Activated T-helper 17 cell treated with anti-CD3 and anti-CD28 coated beads, Interleukin-2, amount 50 U/mL, for 72 hours (primary cell): ENCODE data around the gene ITPRIP. TPM values are rescaled to one million over a fixed set of nuclear protein-coding genes. Genes with fewer than 3 reads are reported as not detected.

Experiments used
- ATAC-seq: fragments of 150-1000 bp; cut with Tn5 transposase; replicated peaks from 2 replicates; pipeline ENCODE4 v1.10.0; 2021; ENCODE audit warnings: mild to moderate bottlenecking, moderate library complexity
- H3K27ac Mint-ChIP-seq: one replicate; pipeline ENCODE4 v1.8.0; 2022; ENCODE audit warnings: mixed read lengths
- H3K27me3 Mint-ChIP-seq: one replicate; pipeline ENCODE4 v1.8.0; 2022; ENCODE audit warnings: mixed read lengths
- H3K36me3 Mint-ChIP-seq: one replicate; pipeline ENCODE4 v1.8.0; 2022; ENCODE audit warnings: low read depth, mild to moderate bottlenecking, mixed read lengths
- H3K4me1 Mint-ChIP-seq: one replicate; pipeline ENCODE4 v1.8.0; 2022; ENCODE audit warnings: mixed read lengths
- H3K4me3 Mint-ChIP-seq: one replicate; pipeline ENCODE4 v1.8.0; 2022; ENCODE audit warnings: mild to moderate bottlenecking, mixed read lengths
- H3K9me3 Mint-ChIP-seq: one replicate; pipeline ENCODE4 v1.8.0; 2022; ENCODE audit warnings: mixed read lengths
- total RNA-seq, 2 donors: library from RNA; stranded (reverse); gene quantifications; one replicate each; pipeline ENCODE4 v1.2.3, GENCODE V29; 2022

Gene ITPRIP
- total RNA-seq, 2 donors from 2014 or later = 10.1 to 19.1 TPM

DNA sequence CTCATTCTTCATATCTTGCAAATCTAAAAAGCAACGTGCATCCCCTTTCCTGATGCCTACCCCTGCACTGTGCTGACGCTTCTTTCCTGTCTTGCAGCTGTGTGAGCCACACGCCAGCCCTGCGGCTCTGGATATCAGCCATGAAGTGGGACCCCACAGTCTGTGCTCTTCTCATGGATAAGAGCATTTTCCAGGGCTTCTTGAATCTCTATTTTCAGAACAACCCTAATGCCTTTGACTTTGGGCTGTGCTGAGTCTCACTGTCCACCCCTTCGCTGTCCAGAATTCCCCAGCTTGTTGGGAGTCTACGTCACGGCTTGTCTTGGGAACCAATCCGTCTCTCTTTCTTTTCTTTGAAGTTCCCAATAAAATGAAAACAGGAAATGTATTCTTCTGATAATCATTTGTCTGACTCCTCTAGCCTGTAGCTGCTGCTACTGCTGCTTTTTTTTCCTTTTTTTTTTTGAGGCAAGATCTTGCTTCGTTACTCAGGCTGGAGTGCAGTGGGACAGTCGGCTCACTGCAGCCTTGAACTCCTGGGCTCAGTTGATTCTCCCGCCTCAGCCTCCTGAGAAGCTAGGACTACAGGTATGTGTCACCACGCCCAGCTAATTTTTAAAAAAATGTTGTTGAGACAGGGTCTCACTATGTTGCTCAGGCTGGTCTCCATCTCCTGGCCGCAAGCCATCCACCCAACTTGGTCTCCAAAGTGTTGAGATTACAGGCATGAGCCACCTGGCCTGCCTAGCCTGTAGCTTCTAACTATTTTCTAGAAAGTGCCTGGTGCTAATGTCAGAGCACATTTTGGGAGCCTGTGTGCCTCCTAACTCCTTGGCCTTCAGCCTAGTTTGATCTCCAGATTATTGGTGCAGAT is 39.0 kb downstream of the ITPRIP start:
- no peak overlapping the region for H3K4me3 Mint-ChIP-seq
- H3K4me1 Mint-ChIP-seq = peaks cover 5% of the 10 kb centered on the region
- no peak for ATAC-seq
- H3K27me3 Mint-ChIP-seq = no peaks in the 10 kb centered on the region
- no peaks in the 10 kb centered on the region for H3K9me3 Mint-ChIP-seq
- no peak overlapping the region for H3K27ac Mint-ChIP-seq
- no peaks in the 10 kb centered on the region for H3K36me3 Mint-ChIP-seq

DNA sequence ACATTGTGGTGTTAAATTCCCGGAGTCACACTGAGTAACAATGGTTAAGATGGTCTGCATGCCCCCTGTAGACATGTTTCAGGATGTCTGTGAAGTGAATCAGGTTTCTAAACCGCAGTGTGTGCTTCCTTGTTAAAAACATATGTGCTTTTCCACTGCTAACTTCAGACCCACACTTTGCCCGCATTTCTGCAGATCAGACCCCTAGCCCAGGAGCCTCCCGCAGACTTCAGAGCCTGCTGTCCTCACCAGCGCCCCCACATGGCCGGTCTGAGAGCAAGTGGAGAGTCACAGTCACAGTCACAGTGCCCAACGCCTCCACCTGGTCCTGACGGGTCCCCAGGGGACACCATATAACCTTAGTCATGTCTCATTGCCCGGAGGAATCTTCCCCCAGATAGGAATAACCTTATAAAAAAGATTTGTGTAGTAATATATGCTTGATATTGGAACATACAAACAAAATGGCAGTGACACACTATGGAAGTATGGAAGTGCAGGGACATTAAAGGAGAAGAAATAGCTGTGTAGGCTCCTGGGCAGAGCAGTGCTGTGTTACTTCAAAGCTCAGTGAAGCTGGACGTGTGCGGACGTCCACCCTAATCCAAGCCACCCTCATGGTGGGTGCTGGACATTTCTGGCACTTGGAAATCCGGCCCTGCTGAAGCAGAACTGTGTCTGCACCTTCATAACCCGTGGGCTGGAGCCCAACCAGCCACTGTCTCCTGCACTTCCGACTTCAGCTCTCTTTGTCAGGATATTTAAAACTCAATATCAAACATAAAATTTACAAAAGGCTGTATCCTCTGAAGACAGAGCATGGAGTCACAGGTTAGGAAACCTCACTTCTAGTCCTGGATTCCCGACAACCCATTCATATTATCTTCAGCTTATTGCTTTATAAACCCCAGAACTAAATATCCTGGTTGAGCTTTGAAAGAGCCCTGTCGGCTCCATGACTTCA is 40.3 kb downstream of the ITPRIP start:
- H3K27ac Mint-ChIP-seq = no peak overlapping the region
- H3K4me3 Mint-ChIP-seq = no peak overlapping the region
- peak; percentile 31 for ATAC-seq
- H3K36me3 Mint-ChIP-seq = no peaks in the 10 kb centered on the region
- H3K9me3 Mint-ChIP-seq = no peaks in the 10 kb centered on the region
- peaks cover 8% of the 10 kb centered on the region for H3K4me1 Mint-ChIP-seq
- no peaks in the 10 kb centered on the region for H3K27me3 Mint-ChIP-seq

- H3K36me3 Mint-ChIP-seq = no peaks in the 10 kb centered on the region
- H3K4me1 Mint-ChIP-seq = peaks cover 12% of the 10 kb centered on the region
- H3K9me3 Mint-ChIP-seq = no peaks in the 10 kb centered on the region
- no peak for ATAC-seq
- no peaks in the 10 kb centered on the region for H3K27me3 Mint-ChIP-seq
- H3K4me3 Mint-ChIP-seq = no peak overlapping the region
- H3K27ac Mint-ChIP-seq = peak overlapping the region; percentile 42
Measured at GRCh38 chr10:104296687-104297436, 41.4 kb downstream of the ITPRIP start.

DNA sequence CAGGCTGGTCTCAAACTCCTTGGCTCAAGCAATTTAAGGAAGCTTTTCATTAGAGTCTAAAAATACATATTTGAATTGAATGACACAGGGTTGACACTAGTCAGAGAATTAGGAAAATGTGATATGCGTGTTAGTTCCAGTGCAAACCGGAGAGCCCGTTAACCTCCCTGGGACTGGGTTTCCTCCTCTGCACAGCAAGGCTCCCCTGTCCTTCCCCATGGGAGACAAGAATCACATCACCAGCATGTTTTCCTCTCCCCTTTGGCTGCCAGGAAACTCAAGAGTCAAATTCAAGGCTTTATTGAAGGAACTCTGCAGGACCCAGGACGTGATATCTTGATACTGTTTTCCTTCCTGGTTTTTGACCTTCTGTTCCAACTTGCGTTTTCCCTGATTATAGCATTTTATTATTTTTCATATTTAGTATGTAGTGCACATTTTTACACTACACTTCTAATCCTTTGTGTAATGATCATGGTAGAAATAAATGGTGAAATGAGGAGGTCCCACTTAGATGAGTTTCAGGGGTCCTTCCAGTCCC is 44.4 kb downstream of the ITPRIP start:
- Mint-ChIP-seq H3K27ac (no peak overlapping the region), H3K4me3 (no peak overlapping the region), H3K4me1 (peaks cover 14% of the 10 kb centered on the region), H3K9me3 (no peaks in the 10 kb centered on the region), H3K27me3 (peaks cover 13% of the 10 kb centered on the region), H3K36me3 (no peaks in the 10 kb centered on the region)
- no peak for ATAC-seq

DNA sequence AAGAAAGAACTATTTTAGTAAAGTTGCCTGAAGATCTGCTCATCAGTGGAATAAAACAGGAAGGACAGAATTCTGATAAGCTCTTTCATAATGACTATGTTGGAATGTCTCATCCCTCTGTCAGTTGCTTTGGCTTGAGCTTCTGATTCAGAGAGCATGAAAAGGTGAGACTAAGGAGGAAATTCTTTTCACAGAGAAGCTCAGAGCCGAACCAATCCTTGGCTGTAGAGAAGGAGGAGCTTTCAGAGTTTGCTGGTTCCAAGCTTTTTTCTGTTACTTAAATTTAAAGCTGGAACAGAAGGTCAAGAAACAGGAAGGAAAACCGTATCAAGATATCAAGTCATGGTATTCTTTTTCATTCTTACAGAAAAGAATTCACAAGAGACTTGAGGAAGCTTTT is 45.3 kb downstream of the ITPRIP start:
- Mint-ChIP-seq H3K4me1 (peaks cover 14% of the 10 kb centered on the region), H3K27ac (peak overlapping the region; percentile 1), H3K9me3 (no peaks in the 10 kb centered on the region), H3K27me3 (peaks cover 17% of the 10 kb centered on the region), H3K4me3 (peak overlapping the region; percentile 1), H3K36me3 (no peaks in the 10 kb centered on the region)
- ATAC-seq = peak; percentile 61

DNA sequence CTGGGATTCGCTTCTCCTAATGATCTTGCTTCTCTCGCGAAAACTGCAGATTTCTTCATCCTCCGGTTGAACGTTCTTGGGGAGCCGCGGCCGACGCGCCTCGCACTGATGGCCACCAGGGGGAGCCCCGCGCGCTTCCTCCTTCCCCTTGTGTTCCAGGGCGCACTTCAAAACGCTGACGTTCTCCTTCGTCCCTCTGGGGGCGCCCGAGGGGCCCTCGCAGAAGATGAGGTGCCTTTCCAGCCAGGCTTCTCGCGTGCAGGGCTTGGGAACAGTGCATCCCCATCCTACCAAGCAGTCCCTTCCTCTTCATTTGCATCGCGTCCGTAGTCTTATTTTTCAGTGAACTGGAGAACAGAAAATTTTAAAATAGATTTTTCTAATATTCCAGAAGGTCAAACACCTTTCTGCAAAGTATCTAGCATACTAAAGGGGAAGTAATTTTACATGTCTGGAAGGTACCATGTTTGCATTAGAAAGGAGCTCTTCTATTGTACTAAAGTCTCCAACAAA is 46.8 kb downstream of the ITPRIP start:
- Mint-ChIP-seq H3K36me3 (no peaks in the 10 kb centered on the region), H3K9me3 (no peaks in the 10 kb centered on the region), H3K4me1 (peaks cover 14% of the 10 kb centered on the region)

GRCh38 chr10:104288355-104288754 is 49.9 kb downstream of the ITPRIP start:
- Mint-ChIP-seq H3K4me3 (no peak overlapping the region), H3K36me3 (no peaks in the 10 kb centered on the region), H3K9me3 (no peaks in the 10 kb centered on the region), H3K4me1 (peaks cover 14% of the 10 kb centered on the region), H3K27me3 (peaks cover 17% of the 10 kb centered on the region), H3K27ac (no peak overlapping the region)
- ATAC-seq = no peak

More for the DNA sequence above, 46.8 kb downstream of the ITPRIP start:
- Mint-ChIP-seq H3K27ac (peak overlapping the region; percentile 8), H3K4me3 (no peak overlapping the region), H3K27me3 (peaks cover 17% of the 10 kb centered on the region)
- ATAC-seq = peak; percentile 95

DNA sequence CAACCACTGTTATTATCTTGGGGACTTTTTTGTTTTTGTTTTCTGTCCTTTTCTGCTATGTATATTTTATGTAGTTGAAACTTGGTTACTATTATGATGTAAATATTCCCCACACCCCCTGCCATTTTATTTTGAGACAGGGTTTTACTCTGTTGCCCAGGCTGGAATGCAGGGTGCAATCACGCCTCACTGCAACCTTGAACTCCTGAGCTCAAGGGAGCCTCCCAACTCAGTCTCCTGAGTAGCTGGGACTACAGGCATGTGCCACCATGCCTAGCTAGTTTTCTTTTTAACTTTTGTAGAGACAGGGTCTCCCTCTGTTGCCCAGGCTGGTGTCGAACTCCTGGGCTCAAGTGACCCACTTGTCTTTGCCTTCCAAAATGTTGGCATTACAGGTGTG is 51.3 kb downstream of the ITPRIP start:
- ATAC-seq = no peak
- H3K4me3 Mint-ChIP-seq = no peak overlapping the region
- peaks cover 17% of the 10 kb centered on the region for H3K27me3 Mint-ChIP-seq
- no peaks in the 10 kb centered on the region for H3K9me3 Mint-ChIP-seq
- H3K4me1 Mint-ChIP-seq = peaks cover 7% of the 10 kb centered on the region
- H3K36me3 Mint-ChIP-seq = no peaks in the 10 kb centered on the region
- H3K27ac Mint-ChIP-seq = no peak overlapping the region

GRCh38 chr10:104284846-104285245 is 53.4 kb downstream of the ITPRIP start:
- ATAC-seq = no peak
- Mint-ChIP-seq H3K36me3 (no peaks in the 10 kb centered on the region), H3K27me3 (peaks cover 8% of the 10 kb centered on the region), H3K9me3 (no peaks in the 10 kb centered on the region), H3K4me1 (no peaks in the 10 kb centered on the region), H3K27ac (no peak overlapping the region), H3K4me3 (no peak overlapping the region)

- H3K27ac Mint-ChIP-seq = no peak overlapping the region
- no peaks in the 10 kb centered on the region for H3K36me3 Mint-ChIP-seq
- H3K9me3 Mint-ChIP-seq = no peaks in the 10 kb centered on the region
- no peak for ATAC-seq
- H3K4me3 Mint-ChIP-seq = no peak overlapping the region
- peaks cover 4% of the 10 kb centered on the region for H3K27me3 Mint-ChIP-seq
- H3K4me1 Mint-ChIP-seq = no peaks in the 10 kb centered on the region
Measured at GRCh38 chr10:104281694-104282093, 56.6 kb downstream of the ITPRIP start.

GRCh38 chr10:104279550-104280259 is 58.6 kb downstream of the ITPRIP start:
- H3K36me3 Mint-ChIP-seq = no peaks in the 10 kb centered on the region
- H3K9me3 Mint-ChIP-seq = no peaks in the 10 kb centered on the region
- H3K4me3 Mint-ChIP-seq = no peak overlapping the region
- no peak overlapping the region for H3K27ac Mint-ChIP-seq
- no peak for ATAC-seq
- H3K27me3 Mint-ChIP-seq = peaks cover 8% of the 10 kb centered on the region
- H3K4me1 Mint-ChIP-seq = no peaks in the 10 kb centered on the region

GRCh38 chr10:104277785-104278184 is 60.5 kb downstream of the ITPRIP start:
- no peak overlapping the region for H3K27ac Mint-ChIP-seq
- H3K36me3 Mint-ChIP-seq = no peaks in the 10 kb centered on the region
- peaks cover 8% of the 10 kb centered on the region for H3K27me3 Mint-ChIP-seq
- ATAC-seq = no peak
- no peak overlapping the region for H3K4me3 Mint-ChIP-seq
- H3K4me1 Mint-ChIP-seq = no peaks in the 10 kb centered on the region
- H3K9me3 Mint-ChIP-seq = no peaks in the 10 kb centered on the region

- no peak overlapping the region for H3K4me3 Mint-ChIP-seq
- no peaks in the 10 kb centered on the region for H3K9me3 Mint-ChIP-seq
- peaks cover 8% of the 10 kb centered on the region for H3K27me3 Mint-ChIP-seq
- no peak overlapping the region for H3K27ac Mint-ChIP-seq
- ATAC-seq = no peak
- no peaks in the 10 kb centered on the region for H3K36me3 Mint-ChIP-seq
- H3K4me1 Mint-ChIP-seq = no peaks in the 10 kb centered on the region
Measured at GRCh38 chr10:104276192-104276591, 62.1 kb downstream of the ITPRIP start.
